Renal pelvis (tissue), 4 donors: ENCODE results near the gene ACVR1B. TPM values are rescaled to one million over a fixed set of nuclear protein-coding genes. Genes with fewer than 3 reads are reported as not detected.

Experiments used
- DNase-seq: peaks from one replicate; pipeline ENCODE4 v3.0.0-alpha.2; 2013
- polyA plus RNA-seq, 3 donors: library from polyadenylated mRNA; unstranded; fragments of 120-200 nt; gene quantifications; one replicate each; pipeline ENCODE4 v1.2.1, GENCODE V29; 2013; ENCODE audit not compliant: insufficient read length in 3 of 3

ACVR1B gene
- polyA plus RNA-seq, 3 donors, result 53.4 to 65.8 (median 58.7) TPM

- DNase-seq, result no peak
Observed at GRCh38 chr12:51914034-51914923, 37.2 kb upstream of the ACVR1B start.

- DNase-seq, result no peak
Observed at GRCh38 chr12:51915003-51915625, 36.4 kb upstream of the ACVR1B start.

GRCh38 chr12:51915951-51916350, 35.5 kb upstream of the ACVR1B start:
- DNase-seq, result no peak

GRCh38 chr12:51917041-51917590, 34.4 kb upstream of the ACVR1B start:
- DNase-seq, result no peak

- DNase-seq, result no peak
Observed at GRCh38 chr12:51917746-51918453, 33.6 kb upstream of the ACVR1B start.

- no peak for DNase-seq
Observed at GRCh38 chr12:51920046-51920445, 31.5 kb upstream of the ACVR1B start.

GRCh38 chr12:51921017-51921725, 30.3 kb upstream of the ACVR1B start:
- DNase-seq, result no peak

- no peak for DNase-seq
Observed at GRCh38 chr12:51922146-51922545, 29.4 kb upstream of the ACVR1B start.

GRCh38 chr12:51922762-51923505, 28.6 kb upstream of the ACVR1B start:
- DNase-seq, result no peak

- DNase-seq, result no peak
Observed at GRCh38 chr12:51923506-51924365, 27.8 kb upstream of the ACVR1B start.

GRCh38 chr12:51924551-51925319, 26.8 kb upstream of the ACVR1B start:
- no peak for DNase-seq

GRCh38 chr12:51925346-51926063, 26.0 kb upstream of the ACVR1B start:
- DNase-seq, result no peak

GRCh38 chr12:51926064-51926632, 25.4 kb upstream of the ACVR1B start:
- DNase-seq, result no peak

- DNase-seq, result no peak
Observed at GRCh38 chr12:51926718-51927117, 24.8 kb upstream of the ACVR1B start.

GRCh38 chr12:51932218-51933076, 19.1 kb upstream of the ACVR1B start:
- no peak for DNase-seq

GRCh38 chr12:51934080-51934479, 17.4 kb upstream of the ACVR1B start:
- no peak for DNase-seq

GRCh38 chr12:51937926-51938325, 13.6 kb upstream of the ACVR1B start:
- DNase-seq, result no peak
